ENCODE measurements around the gene ACE.
A peak's percentile ranks its signal among the peaks of the same experiment; 100 is the strongest.

The ACE gene

GRCh38 chr17:63490329-63490728, 13.5 kb downstream of the ACE start:
- H3K9ac ChIP-seq: no peak overlapping the region

GRCh38 chr17:63490858-63491400, 14.1 kb downstream of the ACE start:
- no peak for TF ChIP-seq CTCF (conservative IDR thresholded peaks at IDR 0.05; ENCODE audit: low read depth, low read length)
- H2AFZ ChIP-seq (ENCODE audit: low read depth): no peak overlapping the region
- H4K20me1 ChIP-seq (ENCODE audit: insufficient read depth): no peaks in the 10 kb centered on the region
- no peak overlapping the region for H3K27ac ChIP-seq
- no peaks in the 10 kb centered on the region for H3K4me1 ChIP-seq (ENCODE audit: low read depth, poor library complexity, severe bottlenecking)
- no peaks in the 10 kb centered on the region for H3K36me3 ChIP-seq (ENCODE audit: insufficient read depth)
- no peaks in the 10 kb centered on the region for H3K79me2 ChIP-seq (ENCODE audit: insufficient read depth, low read depth)
- H3K4me3 ChIP-seq (IDR thresholded peaks at IDR 0.05; ENCODE audit: insufficient read depth, low read depth, low read length): no peak overlapping the region
- H3K9ac ChIP-seq: no peak overlapping the region
- H3K4me2 ChIP-seq: no peak overlapping the region
- H3K27me3 ChIP-seq (ENCODE audit: insufficient read depth, low read depth): peaks cover 87% of the 10 kb centered on the region

More at GRCh38 chr17:63490329-63490728, 13.5 kb downstream of the ACE start:
- TF ChIP-seq CTCF (conservative IDR thresholded peaks at IDR 0.05; ENCODE audit: low read depth, low read length): no peak
- H3K27ac ChIP-seq: no peak overlapping the region
- H4K20me1 ChIP-seq (ENCODE audit: insufficient read depth): no peaks in the 10 kb centered on the region
- no peaks in the 10 kb centered on the region for H3K79me2 ChIP-seq (ENCODE audit: insufficient read depth, low read depth)
- H3K4me2 ChIP-seq: no peak overlapping the region
- H3K27me3 ChIP-seq (ENCODE audit: insufficient read depth, low read depth): peaks cover 90% of the 10 kb centered on the region
- no peaks in the 10 kb centered on the region for H3K36me3 ChIP-seq (ENCODE audit: insufficient read depth)
- H3K4me3 ChIP-seq (IDR thresholded peaks at IDR 0.05; ENCODE audit: insufficient read depth, low read depth, low read length): no peak overlapping the region
- 0 out of 2 replicates have a peak overlapping the region, but pooled peaks have one; percentile 20 for H2AFZ ChIP-seq (ENCODE audit: low read depth)
- H3K4me1 ChIP-seq (ENCODE audit: low read depth, poor library complexity, severe bottlenecking): no peaks in the 10 kb centered on the region

GRCh38 chr17:63491413-63491812, 14.6 kb downstream of the ACE start:
- Histone ChIP-seq H3K4me2 (no peak overlapping the region), H3K36me3 (ENCODE audit: insufficient read depth) (no peaks in the 10 kb centered on the region), H3K27ac (no peak overlapping the region), H3K79me2 (ENCODE audit: insufficient read depth, low read depth) (no peaks in the 10 kb centered on the region), H2AFZ (ENCODE audit: low read depth) (no peak overlapping the region), H4K20me1 (ENCODE audit: insufficient read depth) (no peaks in the 10 kb centered on the region), H3K27me3 (ENCODE audit: insufficient read depth, low read depth) (peaks cover 83% of the 10 kb centered on the region), H3K4me3 (IDR thresholded peaks at IDR 0.05; ENCODE audit: insufficient read depth, low read depth, low read length) (no peak overlapping the region), H3K4me1 (ENCODE audit: low read depth, poor library complexity, severe bottlenecking) (no peaks in the 10 kb centered on the region), H3K9ac (no peak overlapping the region)
- no peak for TF ChIP-seq CTCF (conservative IDR thresholded peaks at IDR 0.05; ENCODE audit: low read depth, low read length)

- Histone ChIP-seq H3K79me2 (ENCODE audit: insufficient read depth, low read depth) (no peaks in the 10 kb centered on the region), H2AFZ (ENCODE audit: low read depth) (no peak overlapping the region), H3K9ac (no peak overlapping the region), H3K27me3 (ENCODE audit: insufficient read depth, low read depth) (peaks cover 83% of the 10 kb centered on the region), H4K20me1 (ENCODE audit: insufficient read depth) (no peaks in the 10 kb centered on the region), H3K4me2 (no peak overlapping the region), H3K27ac (no peak overlapping the region), H3K36me3 (ENCODE audit: insufficient read depth) (no peaks in the 10 kb centered on the region), H3K4me3 (IDR thresholded peaks at IDR 0.05; ENCODE audit: insufficient read depth, low read depth, low read length) (no peak overlapping the region), H3K4me1 (ENCODE audit: low read depth, poor library complexity, severe bottlenecking) (no peaks in the 10 kb centered on the region)
- TF ChIP-seq CTCF (conservative IDR thresholded peaks at IDR 0.05; ENCODE audit: low read depth, low read length): no peak
Measured at GRCh38 chr17:63491977-63492618, 15.2 kb downstream of the ACE start.

Data from KMS-11 (cell line).